HG03097 (cell line): ENCODE measurements around the gene CLDN14.
"Not testable (repeated sequence)": the region's sequence is repeated elsewhere in the genome, so short reads cannot be mapped to it uniquely, and the experiment has no call there.

Source experiments
- ATAC-seq: cut with Tn5 transposase; IDR thresholded peaks from one replicate; pipeline ENCODE4 v1.9.1; 2021; ENCODE audit not compliant: unreplicated experiment, low FRiP score

Gene CLDN14

GRCh38 chr21:36476541-36476940, 3.4 kb downstream of the CLDN14 start:
- not testable (repeated sequence) for ATAC-seq

- ATAC-seq, result no peak
These were observed 5.3 kb downstream of the CLDN14 start for GRCh38 chr21:36474591-36474990.

- ATAC-seq, result no peak
These were observed 6.7 kb downstream of the CLDN14 start for GRCh38 chr21:36473203-36473602.

GRCh38 chr21:36472377-36472776, 7.5 kb downstream of the CLDN14 start:
- no peak for ATAC-seq

GRCh38 chr21:36471254-36471723, 8.6 kb downstream of the CLDN14 start:
- peak; percentile 62 for ATAC-seq

GRCh38 chr21:36470294-36470693, 9.6 kb downstream of the CLDN14 start:
- no peak for ATAC-seq

- no peak for ATAC-seq
These were observed 13.8 kb downstream of the CLDN14 start for GRCh38 chr21:36466061-36466511.

GRCh38 chr21:36465478-36465877, 14.4 kb downstream of the CLDN14 start:
- no peak for ATAC-seq

GRCh38 chr21:36464590-36464989, 15.3 kb downstream of the CLDN14 start:
- ATAC-seq, result no peak

- no peak for ATAC-seq
These were observed 15.9 kb downstream of the CLDN14 start for GRCh38 chr21:36463991-36464390.

GRCh38 chr21:36463204-36463603, 16.7 kb downstream of the CLDN14 start:
- no peak for ATAC-seq

- ATAC-seq, result no peak
These were observed 17.9 kb downstream of the CLDN14 start for GRCh38 chr21:36461918-36462486.

- ATAC-seq, result no peak
These were observed 18.5 kb downstream of the CLDN14 start for GRCh38 chr21:36461277-36461917.

- no peak for ATAC-seq
These were observed 19.1 kb downstream of the CLDN14 start for GRCh38 chr21:36460866-36461265.

- no peak for ATAC-seq
These were observed 20.8 kb downstream of the CLDN14 start for GRCh38 chr21:36459098-36459497.

GRCh38 chr21:36456729-36457414, 23.1 kb downstream of the CLDN14 start:
- no peak for ATAC-seq

- no peak for ATAC-seq
These were observed 25.2 kb downstream of the CLDN14 start for GRCh38 chr21:36454706-36455105.

GRCh38 chr21:36454093-36454531, 25.8 kb downstream of the CLDN14 start:
- ATAC-seq, result no peak

GRCh38 chr21:36452281-36452825, 27.6 kb downstream of the CLDN14 start:
- no peak for ATAC-seq

GRCh38 chr21:36451506-36451905, 28.4 kb downstream of the CLDN14 start:
- ATAC-seq, result no peak

- no peak for ATAC-seq
These were observed 29.4 kb downstream of the CLDN14 start for GRCh38 chr21:36450511-36450910.
